NB4 (cell line): ENCODE data around the gene S1PR5.

ENCODE experiments used
- DNase-seq: peaks from one replicate; pipeline ENCODE4 v3.0.0; 2010; ENCODE audit warnings: low read depth
- H3K4me3 ChIP-seq: one replicate; pipeline ENCODE4 v1.5.1; 2011; ENCODE audit warnings: mild to moderate bottlenecking, low read depth, low read length, moderate library complexity
- MYC ChIP-seq: IDR thresholded peaks from 2 replicates; pipeline ENCODE4 v1.6.1; 2011; ENCODE audit warnings: low read depth, low read length
- POLR2A ChIP-seq: IDR thresholded peaks from 2 replicates; pipeline ENCODE4 v1.6.1; 2011; ENCODE audit warnings: mild to moderate bottlenecking; ENCODE audit not compliant: insufficient read length; ENCODE audit errors: extremely low read depth
- TF ChIP-seq, protein P1 (sequence below): IDR thresholded peaks from 2 replicates; pipeline ENCODE4 v1.6.1; 2011; ENCODE audit warnings: low read depth, low read length
- TF ChIP-seq, protein P2 (sequence below): IDR thresholded peaks from one replicate; pipeline ENCODE4 v1.5.1; 2012; ENCODE audit warnings: low read depth, low read length

Gene S1PR5

DNA sequence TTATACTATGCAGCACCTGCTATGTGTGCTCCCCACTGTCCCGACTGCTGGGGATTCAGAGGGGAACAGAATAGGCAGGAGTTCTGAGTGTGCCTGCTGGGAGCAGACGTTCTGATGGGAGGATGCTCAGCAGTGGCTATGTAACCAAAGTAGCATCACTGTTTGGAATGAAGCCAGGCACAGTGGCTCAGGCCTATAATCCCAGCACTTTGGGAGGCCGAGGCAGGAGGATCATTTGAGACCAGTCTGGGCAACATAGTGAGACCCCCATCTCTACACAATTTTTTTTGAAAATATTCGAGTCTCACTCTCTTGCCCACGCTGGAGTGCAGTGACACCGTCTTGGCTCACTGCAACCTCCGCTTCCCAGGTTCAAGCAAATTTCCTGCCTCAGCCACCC, 32.5 kb upstream of the S1PR5 start:
- TF ChIP-seq, protein P1, sequence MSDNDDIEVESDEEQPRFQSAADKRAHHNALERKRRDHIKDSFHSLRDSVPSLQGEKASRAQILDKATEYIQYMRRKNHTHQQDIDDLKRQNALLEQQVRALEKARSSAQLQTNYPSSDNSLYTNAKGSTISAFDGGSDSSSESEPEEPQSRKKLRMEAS = no peak
- TF ChIP-seq MYC = no peak
- TF ChIP-seq POLR2A = no peak
- TF ChIP-seq, protein P2, sequence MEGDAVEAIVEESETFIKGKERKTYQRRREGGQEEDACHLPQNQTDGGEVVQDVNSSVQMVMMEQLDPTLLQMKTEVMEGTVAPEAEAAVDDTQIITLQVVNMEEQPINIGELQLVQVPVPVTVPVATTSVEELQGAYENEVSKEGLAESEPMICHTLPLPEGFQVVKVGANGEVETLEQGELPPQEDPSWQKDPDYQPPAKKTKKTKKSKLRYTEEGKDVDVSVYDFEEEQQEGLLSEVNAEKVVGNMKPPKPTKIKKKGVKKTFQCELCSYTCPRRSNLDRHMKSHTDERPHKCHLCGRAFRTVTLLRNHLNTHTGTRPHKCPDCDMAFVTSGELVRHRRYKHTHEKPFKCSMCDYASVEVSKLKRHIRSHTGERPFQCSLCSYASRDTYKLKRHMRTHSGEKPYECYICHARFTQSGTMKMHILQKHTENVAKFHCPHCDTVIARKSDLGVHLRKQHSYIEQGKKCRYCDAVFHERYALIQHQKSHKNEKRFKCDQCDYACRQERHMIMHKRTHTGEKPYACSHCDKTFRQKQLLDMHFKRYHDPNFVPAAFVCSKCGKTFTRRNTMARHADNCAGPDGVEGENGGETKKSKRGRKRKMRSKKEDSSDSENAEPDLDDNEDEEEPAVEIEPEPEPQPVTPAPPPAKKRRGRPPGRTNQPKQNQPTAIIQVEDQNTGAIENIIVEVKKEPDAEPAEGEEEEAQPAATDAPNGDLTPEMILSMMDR = no peak
- no peak overlapping the region for H3K4me3 ChIP-seq
- DNase-seq = no peak

DNA sequence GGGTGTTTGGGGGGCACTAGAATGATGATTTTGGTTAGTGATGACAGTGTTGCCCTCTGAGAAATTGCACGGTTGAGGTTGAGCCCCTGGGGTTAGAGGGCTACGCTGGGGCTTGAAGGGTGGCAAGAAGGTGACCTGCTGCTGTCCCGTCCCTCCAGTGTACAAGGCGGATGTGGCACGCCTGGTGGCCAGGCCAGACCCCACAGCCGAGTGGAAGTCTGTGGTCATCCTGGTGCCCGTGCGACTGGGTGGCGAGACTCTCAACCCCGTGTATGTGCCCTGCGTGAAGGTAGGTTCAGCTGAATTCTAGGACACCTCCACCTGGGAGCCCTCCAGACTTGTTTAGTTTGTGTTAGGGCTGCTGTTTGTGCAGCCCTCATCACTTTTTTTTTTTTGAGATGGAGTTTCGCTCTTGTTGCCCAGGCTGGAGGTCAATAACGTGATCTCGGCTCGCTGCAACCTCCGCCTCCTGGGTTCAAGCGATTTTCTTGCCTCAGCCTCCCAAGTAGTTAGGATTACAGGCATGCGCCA, 31.6 kb upstream of the S1PR5 start:
- TF ChIP-seq, protein P2 = no peak
- no peak for TF ChIP-seq MYC
- no peak for TF ChIP-seq POLR2A
- TF ChIP-seq, protein P1 = no peak
- H3K4me3 ChIP-seq = no peak overlapping the region
- DNase-seq = no peak

DNA sequence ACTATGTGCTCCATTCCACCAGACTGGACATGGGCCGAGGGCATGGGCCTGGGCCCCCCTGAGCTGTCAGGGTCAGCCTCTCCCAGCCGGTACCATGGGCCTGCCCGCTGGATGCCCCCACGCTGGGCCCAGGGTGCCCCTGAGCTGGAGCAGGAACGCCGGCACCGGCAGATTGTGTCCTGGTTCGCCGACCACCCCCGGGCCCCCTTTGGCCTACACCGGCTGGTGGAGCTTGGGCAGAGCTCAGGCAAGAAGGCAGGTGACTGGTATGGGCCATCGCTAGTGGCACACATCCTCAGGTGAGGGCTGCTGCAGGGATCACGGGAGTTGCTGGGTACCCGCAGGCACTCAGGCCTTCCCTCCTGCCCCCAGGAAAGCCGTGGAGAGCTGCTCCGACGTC, 29.6 kb upstream of the S1PR5 start:
- no peak for DNase-seq
- TF ChIP-seq, protein P1 = no peak
- TF ChIP-seq, protein P2 = no peak
- TF ChIP-seq POLR2A (no peak), MYC (no peak)
- H3K4me3 ChIP-seq = no peak overlapping the region

DNA sequence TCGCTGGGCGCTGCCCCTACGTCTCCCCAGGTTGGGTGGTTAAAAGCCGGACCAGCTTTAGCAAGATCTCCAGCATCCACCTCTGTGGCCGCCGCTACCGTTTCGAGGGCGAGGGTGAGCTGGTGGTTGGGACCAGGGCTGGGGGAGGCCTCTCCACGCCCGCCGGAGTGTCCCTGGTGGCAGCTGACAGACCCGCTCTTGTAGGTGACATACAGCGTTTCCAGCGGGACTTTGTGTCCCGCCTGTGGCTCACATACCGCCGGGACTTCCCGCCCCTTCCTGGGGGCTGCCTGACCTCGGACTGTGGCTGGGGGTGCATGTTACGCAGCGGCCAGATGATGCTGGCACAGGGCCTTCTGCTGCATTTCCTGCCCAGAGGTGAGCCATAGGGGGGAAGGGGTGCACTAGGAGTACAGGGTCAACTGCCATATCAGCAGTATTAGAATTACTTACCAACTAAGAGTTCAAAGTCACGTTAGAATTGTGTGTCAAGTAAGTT, 27.6 kb upstream of the S1PR5 start:
- TF ChIP-seq POLR2A (no peak), MYC (no peak)
- TF ChIP-seq, protein P2 = no peak
- TF ChIP-seq, protein P1 = no peak
- peak; percentile 58 for DNase-seq
- H3K4me3 ChIP-seq = peak overlapping the region; percentile 91

DNA sequence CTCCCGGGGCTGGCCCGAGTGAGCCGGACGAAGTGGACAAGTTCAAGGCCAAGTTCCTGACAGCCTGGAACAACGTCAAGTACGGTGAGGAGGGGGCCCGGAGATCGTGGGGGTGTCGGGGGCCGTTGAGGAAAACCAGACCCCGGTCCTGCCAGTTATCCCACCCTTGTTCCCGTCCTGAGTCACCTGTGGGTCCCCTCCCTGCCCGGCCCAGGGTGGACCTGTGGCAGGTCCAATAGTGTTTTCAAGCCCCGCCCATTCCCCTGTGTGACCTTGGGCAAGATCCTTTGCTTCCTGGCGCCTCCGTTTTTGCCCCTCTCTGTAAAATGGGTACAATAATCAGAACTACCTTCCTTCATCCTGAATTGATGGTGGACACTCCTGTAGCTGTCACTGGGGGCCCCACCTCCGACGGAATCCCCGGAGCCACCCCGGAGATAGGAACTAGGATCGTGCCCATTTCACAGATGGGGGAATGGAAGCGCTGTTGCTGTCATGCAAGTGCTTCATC, 27.1 kb upstream of the S1PR5 start:
- DNase-seq = peak; percentile 65
- peak overlapping the region; percentile 91 for H3K4me3 ChIP-seq
- TF ChIP-seq, protein P1 = no peak
- TF ChIP-seq, protein P2 = no peak
- peak; percentile 29; the same call in 1 of the 2 replicates for TF ChIP-seq MYC
